ENCODE measurements around the gene EMC6.

EMC6 gene

GRCh38 chr17:3632287-3632686, 36.3 kb upstream of the EMC6 start:
- no peaks in the 10 kb centered on the region for H3K79me2 ChIP-seq (ENCODE audit: insufficient read depth, low read length)
- no peaks in the 10 kb centered on the region for H4K20me1 ChIP-seq (ENCODE audit: insufficient read depth, low read length)
- H3K4me3 ChIP-seq (ENCODE audit: low read depth, low read length, poor library complexity, severe bottlenecking): no peak overlapping the region
- TF ChIP-seq EZH2 (IDR thresholded peaks at IDR 0.05; ENCODE audit: borderline replicate concordance, low read length): no peak
- TF ChIP-seq CTCF (IDR thresholded peaks at IDR 0.05; ENCODE audit: low read length): no peak
- H3K36me3 ChIP-seq (ENCODE audit: insufficient read depth, low read length): peaks cover 28% of the 10 kb centered on the region
- no peaks in the 10 kb centered on the region for H3K27me3 ChIP-seq (ENCODE audit: insufficient read depth, low read length)
- H3K4me1 ChIP-seq (ENCODE audit: insufficient read depth, low read length, severe bottlenecking): peaks cover 7% of the 10 kb centered on the region
- no peaks in the 10 kb centered on the region for H3K9me3 ChIP-seq (ENCODE audit: low read length)
- no peak overlapping the region for H3K27ac ChIP-seq (ENCODE audit: low read depth, low read length, poor library complexity, severe bottlenecking)
- H3K9me2 ChIP-seq (ENCODE audit: low read depth, low read length): no peaks in the 10 kb centered on the region
- no peak overlapping the region for H3K9ac ChIP-seq (ENCODE audit: low read length)
- no peak overlapping the region for H2AFZ ChIP-seq (ENCODE audit: low read length)
- no peaks in the 10 kb centered on the region for H3F3A ChIP-seq (ENCODE audit: insufficient read depth, low read length)
- H3K4me2 ChIP-seq (ENCODE audit: low read length): no peak overlapping the region

- Histone ChIP-seq H3K27ac (ENCODE audit: low read depth, low read length, poor library complexity, severe bottlenecking) (no peak overlapping the region), H3K4me3 (ENCODE audit: low read depth, low read length, poor library complexity, severe bottlenecking) (peak overlapping the region; percentile 85), H3K36me3 (ENCODE audit: insufficient read depth, low read length) (peaks cover 5% of the 10 kb centered on the region), H4K20me1 (ENCODE audit: insufficient read depth, low read length) (no peaks in the 10 kb centered on the region), H3K4me2 (ENCODE audit: low read length) (peak overlapping the region; percentile 81), H3K9me3 (ENCODE audit: low read length) (no peaks in the 10 kb centered on the region), H3K9ac (ENCODE audit: low read length) (peak overlapping the region; percentile 81), H3K4me1 (ENCODE audit: insufficient read depth, low read length, severe bottlenecking) (peaks cover 20% of the 10 kb centered on the region), H3K79me2 (ENCODE audit: insufficient read depth, low read length) (no peaks in the 10 kb centered on the region), H3K27me3 (ENCODE audit: insufficient read depth, low read length) (no peaks in the 10 kb centered on the region), H3F3A (ENCODE audit: insufficient read depth, low read length) (no peaks in the 10 kb centered on the region), H3K9me2 (ENCODE audit: low read depth, low read length) (no peaks in the 10 kb centered on the region), H2AFZ (ENCODE audit: low read length) (no peak overlapping the region)
- TF ChIP-seq CTCF (IDR thresholded peaks at IDR 0.05; ENCODE audit: low read length): no peak
These were observed 33.0 kb upstream of the EMC6 start for GRCh38 chr17:3635474-3636153.

GRCh38 chr17:3636154-3636907, 32.3 kb upstream of the EMC6 start, which contains the start of the genes CTNS and SHPK:
TSS of gene CTNS (plus strand) at chr17:3636760. CDS start at chr17:3640207, 3,447 bp downstream.
TSS of gene SHPK (minus strand) at chr17:3636250. CDS start at chr17:3636219, 31 bp downstream.
- Histone ChIP-seq H3K4me1 (ENCODE audit: insufficient read depth, low read length, severe bottlenecking) (peaks cover 20% of the 10 kb centered on the region), H3K36me3 (ENCODE audit: insufficient read depth, low read length) (peaks cover 5% of the 10 kb centered on the region), H3K79me2 (ENCODE audit: insufficient read depth, low read length) (no peaks in the 10 kb centered on the region), H3K9ac (ENCODE audit: low read length) (peak within 1 kb of the TSS; percentile 81), H4K20me1 (ENCODE audit: insufficient read depth, low read length) (no peaks in the 10 kb centered on the region), H3K27me3 (ENCODE audit: insufficient read depth, low read length) (no peaks in the 10 kb centered on the region), H3F3A (ENCODE audit: insufficient read depth, low read length) (no peaks in the 10 kb centered on the region), H3K9me3 (ENCODE audit: low read length) (no peaks in the 10 kb centered on the region), H2AFZ (ENCODE audit: low read length) (no peak within 1 kb of the TSS), H3K4me3 (ENCODE audit: low read depth, low read length, poor library complexity, severe bottlenecking) (peak within 1 kb of the TSS; percentile 85), H3K27ac (ENCODE audit: low read depth, low read length, poor library complexity, severe bottlenecking) (peak within 1 kb of the TSS; percentile 85), H3K4me2 (ENCODE audit: low read length) (peak within 1 kb of the TSS; percentile 81), H3K9me2 (ENCODE audit: low read depth, low read length) (no peaks in the 10 kb centered on the region)
- TF ChIP-seq CTCF (IDR thresholded peaks at IDR 0.05; ENCODE audit: low read length) (no peak), EZH2 (IDR thresholded peaks at IDR 0.05; ENCODE audit: borderline replicate concordance, low read length) (no peak)

Data from OCI-LY1 (cell line).